Right lobe of liver (tissue), 4 donors: ENCODE results near the gene TM9SF4.

Experiments used
- CTCF ChIP-seq, 4 donors: fragments of 200-600 bp in 3 of 4; fragments of 450-650 bp in 1 of 4; IDR thresholded peaks; one replicate each; pipeline versions ENCODE4 v1.5.1 to v1.8.0; 2016 to 2022; ENCODE audit warnings: antibody characterized with exemption in 4 of 4, mild to moderate bottlenecking in 2 of 4
- POLR2A ChIP-seq: fragments of 450-650 bp; IDR thresholded peaks from one replicate; pipeline ENCODE4 v1.6.1; 2017; ENCODE audit warnings: antibody characterized with exemption, mild to moderate bottlenecking
- donor health status: DM: no; HTN: no; CAD: no.
- donor health status: DM: no; HTN: no; CAD: no.
- donor health status: DM: no; HTN: yes; CAD: no.

- TF ChIP-seq POLR2A (no peak), CTCF (IDR thresholded peaks at IDR 0.05) (no peak)
Observed at GRCh38 chr20:32204205-32205109, 94.9 kb downstream of the TM9SF4 start.
